NCI-H2227 treated with DMSO at 0.1 percent for 48 hours (cell line): ENCODE results near the gene PI4K2A.
"Not testable (repeated sequence)": the region's sequence is repeated elsewhere in the genome, so short reads cannot be mapped to it uniquely, and the experiment has no call there.

Experiments
- DNase-seq: peaks from one replicate; lab custom pipeline; 2025; lab: John Stamatoyannopoulos, UW

The PI4K2A gene

DNA sequence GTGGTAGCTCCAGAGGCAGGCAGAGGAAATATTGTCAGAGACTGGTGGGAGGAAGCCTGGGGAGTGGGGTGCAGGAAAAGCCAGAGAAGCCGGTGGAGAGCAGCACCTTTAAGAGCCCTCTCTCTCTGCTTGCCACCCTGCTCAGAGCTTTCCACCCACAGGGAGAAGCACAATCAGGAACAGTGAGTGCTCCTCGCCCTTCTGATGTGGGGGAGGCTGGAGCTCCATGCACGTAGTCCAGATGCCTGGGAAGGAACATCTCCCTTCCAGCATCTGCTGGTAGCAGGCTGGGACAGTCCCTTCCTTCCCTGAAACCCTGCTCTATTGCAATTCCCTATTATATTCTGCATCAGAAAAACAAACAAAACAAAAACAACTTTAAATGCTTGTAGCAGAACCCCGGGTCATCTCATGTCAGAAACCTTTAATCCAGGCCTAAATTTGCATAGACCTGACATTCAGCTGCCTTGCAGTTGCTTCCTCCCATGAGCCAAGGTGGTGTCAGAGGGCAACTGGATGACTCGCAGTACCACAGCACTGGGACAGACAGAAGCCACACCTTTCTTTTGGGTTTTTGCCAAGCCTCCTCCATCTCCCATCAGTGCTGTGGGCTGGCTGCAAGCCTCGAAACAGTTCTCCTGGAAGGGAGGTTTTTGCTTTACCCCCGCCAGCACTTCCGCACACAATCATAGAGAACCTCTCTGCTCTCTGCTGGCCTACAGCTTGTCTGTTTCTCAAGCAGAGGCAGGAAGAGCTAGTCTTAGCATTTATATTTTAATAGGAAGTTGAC is 33.5 kb downstream of the PI4K2A start:
- no peak for DNase-seq

DNA sequence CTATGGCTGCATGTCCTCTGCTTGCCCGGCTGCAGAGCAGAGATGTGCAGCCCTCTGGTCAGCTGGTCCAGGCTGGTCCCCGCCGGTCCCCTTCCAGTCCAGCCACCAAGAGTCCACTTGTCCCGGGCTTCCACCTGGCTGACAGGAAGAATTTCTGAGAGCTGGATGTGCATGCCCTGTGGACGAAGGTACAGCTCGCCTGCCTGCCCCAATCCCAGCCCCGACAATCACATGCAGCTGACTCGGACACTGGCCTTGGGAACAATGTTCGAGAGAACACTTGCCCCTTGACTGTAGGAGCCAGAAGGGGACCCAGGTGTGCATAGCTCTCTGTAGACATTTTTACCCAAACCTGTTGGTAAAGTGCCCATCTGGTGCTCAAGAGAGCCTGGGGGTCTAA is 34.8 kb downstream of the PI4K2A start:
- DNase-seq, result no peak

- DNase-seq, result peak; percentile 47
Measured at GRCh38 chr10:97676770-97677581, 36.5 kb downstream of the PI4K2A start.

DNA sequence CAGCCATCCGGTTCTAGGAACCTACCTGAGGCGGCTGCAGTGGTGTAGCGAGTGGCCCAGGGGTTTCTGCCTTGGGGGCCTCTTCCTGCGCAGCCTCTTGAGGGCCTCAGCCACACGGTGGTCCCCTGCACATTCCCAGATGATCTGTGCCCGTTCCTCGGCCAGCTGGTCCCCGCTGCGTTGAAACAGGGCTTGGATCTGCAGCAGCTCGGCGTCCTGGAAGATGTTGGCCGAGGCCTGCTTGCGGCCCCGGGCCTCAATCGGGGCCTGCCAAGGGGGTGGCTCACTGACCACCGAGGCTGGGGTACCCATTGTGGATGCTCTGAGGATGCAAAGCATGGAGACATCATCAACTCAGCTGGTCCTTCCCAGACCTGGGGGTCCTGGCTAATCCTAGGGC is 39.1 kb downstream of the PI4K2A start:
- DNase-seq, result no peak

- no peak for DNase-seq
Measured at GRCh38 chr10:97682042-97682441, 41.6 kb downstream of the PI4K2A start.

DNA sequence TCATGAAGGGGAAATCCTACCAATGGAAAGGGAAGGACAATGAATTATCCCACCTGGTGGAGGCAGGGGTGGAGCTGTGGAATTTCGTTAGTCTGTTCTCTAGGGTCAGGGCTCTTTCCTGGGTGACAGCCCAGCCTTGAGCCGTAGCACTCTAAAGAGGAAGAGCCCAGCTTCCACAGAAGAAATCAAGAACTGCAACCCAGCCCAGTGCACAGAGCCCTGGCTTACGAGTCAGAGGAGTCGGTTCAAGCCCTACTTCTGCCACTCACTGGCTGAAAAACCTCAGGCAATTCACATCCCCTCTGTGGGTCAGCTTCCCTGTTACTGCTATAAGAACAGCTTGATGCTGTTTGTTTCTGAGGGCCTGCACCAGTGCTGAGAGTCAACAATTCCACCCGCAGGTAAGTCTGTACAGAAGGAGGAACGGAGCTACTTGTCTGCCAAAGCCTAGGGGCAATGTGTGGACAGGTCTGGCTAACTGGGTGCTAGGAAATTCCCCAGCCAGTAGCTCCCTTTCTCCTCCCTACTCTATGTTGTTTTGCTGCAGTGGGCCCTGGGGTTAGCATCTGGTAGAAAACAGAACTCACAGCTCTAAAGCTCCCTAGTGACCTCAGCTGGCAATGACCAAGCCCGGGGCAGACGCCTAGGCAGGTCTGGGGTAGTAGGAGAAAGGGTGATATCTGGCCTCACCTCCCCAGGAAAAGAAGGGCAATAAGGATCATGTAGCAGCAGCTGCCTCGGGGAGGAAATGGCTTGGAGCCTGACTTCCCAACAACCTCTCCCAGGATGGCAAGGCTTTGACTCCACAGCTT is 43.3 kb downstream of the PI4K2A start:
- no peak for DNase-seq

- DNase-seq, result not testable (repeated sequence)
Measured at GRCh38 chr10:97684368-97684713, 43.9 kb downstream of the PI4K2A start.

DNA sequence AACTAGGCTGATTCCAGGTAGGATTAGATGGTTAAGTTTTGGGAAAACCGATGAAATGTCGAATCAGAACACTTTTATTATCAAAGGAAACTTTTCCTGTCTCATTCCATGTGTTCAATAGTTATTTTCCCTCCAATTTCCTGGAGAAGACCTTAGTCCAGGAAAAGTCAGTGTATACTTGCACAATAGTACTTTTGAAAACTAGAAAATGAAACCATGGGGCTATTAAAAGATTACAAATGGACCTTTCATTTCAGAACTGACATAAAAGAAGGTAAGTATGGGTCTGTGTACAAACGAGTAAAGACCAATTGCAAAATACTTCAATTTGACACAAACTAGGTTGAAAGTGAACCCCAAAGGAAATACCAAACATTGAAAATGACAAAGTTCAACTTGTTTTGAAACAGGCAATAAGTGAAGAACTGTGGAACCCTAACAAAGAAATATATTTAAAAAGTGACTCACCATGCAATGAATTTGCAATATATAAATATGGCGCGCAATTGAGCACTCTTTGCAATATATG is 44.5 kb downstream of the PI4K2A start:
- no peak for DNase-seq

DNA sequence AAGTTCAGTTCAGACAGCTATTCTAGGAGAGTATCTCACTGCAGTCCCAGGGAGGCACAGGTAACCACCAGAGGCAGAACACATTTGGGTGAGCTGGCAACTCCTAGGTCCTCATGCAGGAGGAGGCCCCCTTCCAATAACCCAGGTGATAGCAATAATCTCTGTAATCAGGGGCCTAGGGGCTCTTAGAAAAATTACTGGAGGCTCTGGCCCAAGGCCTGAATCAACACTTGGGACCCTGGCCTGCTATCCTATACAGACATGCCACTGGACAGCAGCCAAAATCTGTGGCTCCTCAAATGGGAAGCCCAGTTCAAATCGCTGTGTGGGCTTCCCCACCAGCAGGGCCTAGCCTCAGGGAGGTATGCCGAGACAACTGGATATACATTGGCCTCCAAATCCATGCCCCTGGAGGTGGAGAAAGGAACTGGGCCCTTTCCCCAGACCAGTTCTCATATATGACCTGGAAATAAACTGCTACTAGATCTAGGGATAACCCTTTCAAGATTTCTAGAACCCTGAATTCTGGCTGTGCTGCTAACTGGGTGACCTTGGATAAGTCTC is 45.0 kb downstream of the PI4K2A start:
- DNase-seq, result no peak

DNA sequence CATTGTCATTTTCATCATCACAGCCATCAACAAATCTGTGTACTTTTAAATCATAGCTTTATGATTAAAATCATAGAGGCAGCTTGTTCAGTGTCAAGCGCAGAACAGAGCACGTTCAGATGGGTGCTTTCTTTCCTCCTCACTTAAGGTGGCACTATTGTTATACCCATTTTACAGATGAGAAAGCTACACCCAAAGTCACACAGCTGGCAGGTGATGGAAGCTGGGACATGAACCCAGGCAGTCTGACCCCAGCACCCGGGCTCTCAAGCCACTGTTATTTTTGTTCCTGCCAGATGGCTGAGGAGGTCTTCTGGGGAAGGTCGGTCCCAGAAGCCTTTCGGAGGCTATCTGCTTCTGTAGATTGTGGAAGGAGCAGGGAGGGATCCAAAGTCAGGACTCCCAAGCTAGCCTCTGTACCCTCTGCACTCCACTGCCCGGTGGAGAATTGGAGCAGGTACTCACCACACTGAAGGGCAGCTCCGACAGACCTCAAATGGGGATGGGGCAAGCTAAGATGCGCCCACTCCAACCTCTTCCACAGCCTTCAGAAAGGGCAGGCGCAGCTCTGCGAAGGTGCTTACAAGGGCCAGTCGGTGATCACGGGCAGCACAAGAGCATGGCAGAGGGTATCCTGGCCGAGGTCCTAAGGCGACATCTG is 46.0 kb downstream of the PI4K2A start:
- DNase-seq, result no peak

- peak; percentile 90 for DNase-seq
Measured at GRCh38 chr10:97686962-97687784, 46.7 kb downstream of the PI4K2A start, which contains the start of gene AVPI1. TSS of gene AVPI1 (minus strand) at chr10:97687241. CDS start at chr10:97679905, 7,336 bp downstream.

GRCh38 chr10:97687785-97688781 is 47.6 kb downstream of the PI4K2A start:
- no peak for DNase-seq

GRCh38 chr10:97689559-97690020 is 49.1 kb downstream of the PI4K2A start:
- no peak for DNase-seq

DNA sequence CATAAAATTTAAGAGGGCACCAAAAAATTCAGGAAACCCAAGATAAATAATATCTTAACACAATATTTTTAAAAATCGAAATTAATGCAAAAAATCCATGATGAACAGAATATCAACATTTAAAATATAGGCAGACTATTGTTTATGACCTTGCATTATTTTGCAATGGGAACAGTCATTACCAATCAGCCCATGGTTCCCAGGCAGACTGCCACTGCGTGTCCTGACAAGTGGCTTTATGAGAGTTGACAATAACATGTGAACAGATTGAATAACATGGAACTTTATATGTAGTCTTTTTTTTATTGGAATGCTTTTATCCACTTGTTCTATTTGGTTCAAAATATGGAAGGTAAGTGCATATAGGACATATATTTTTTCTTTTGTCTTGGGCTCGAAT is 49.7 kb downstream of the PI4K2A start:
- DNase-seq, result no peak

DNA sequence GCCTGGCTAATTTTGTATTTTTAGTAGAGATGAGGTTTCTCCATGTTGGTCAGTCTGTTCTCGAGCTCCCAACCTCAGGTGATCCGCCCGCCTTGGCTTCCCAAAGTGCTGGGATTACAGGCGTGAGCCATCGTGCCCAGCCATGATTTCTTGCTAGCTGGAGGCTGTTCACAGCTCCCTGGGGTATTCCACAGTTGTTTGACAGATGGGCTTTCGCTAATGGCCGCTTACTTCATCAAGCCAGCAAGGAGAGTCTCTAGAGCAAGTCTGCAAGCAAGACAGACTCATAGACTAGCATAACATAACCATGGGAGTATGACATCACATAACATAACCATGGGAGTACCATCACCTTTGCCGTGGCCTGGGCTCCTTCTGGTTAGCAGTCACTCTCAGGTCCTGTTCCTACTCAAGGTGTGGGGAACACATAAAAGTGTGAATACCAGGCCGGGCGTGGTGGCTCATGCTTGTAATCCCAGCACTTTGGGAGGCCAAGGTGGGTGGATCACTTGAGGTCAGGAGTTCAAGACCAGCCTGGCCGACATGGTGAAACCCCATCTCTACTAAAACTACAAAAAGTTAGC is 57.7 kb downstream of the PI4K2A start:
- DNase-seq, result not testable (repeated sequence)

- peak; percentile 58 for DNase-seq
Measured at GRCh38 chr10:97701438-97702069, 61.1 kb downstream of the PI4K2A start.

DNA sequence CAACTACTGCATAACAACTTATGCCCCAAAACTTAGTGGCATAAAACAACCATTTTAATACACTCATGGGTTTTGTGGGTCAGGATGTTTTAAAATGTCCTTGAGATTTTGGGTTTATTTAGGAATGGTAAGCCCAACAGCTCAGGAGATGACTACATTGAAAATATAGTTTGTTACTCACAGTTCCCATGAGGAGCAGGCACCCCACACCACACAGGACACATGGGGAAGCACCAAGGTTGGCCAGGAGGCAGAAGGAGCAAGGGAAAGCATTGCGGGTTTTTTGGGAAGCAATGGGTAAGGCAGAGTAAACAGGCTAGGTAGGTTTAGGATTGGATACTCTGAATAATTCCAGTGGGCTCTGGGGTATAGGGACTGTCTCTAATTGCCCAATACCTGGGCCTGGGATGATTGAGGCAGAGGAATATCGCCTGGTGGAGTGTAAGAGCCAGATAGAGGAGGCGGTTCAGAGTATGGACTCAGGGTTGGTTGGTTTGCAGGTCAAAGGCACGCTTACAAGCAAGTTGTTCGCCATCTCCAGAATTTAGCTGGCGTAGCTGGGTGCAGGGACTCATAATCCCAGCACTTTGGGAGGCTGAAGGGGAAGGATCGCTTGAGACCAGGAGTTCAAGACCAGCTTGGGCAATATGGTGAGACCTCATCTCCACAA is 63.1 kb downstream of the PI4K2A start:
- no peak for DNase-seq

DNA sequence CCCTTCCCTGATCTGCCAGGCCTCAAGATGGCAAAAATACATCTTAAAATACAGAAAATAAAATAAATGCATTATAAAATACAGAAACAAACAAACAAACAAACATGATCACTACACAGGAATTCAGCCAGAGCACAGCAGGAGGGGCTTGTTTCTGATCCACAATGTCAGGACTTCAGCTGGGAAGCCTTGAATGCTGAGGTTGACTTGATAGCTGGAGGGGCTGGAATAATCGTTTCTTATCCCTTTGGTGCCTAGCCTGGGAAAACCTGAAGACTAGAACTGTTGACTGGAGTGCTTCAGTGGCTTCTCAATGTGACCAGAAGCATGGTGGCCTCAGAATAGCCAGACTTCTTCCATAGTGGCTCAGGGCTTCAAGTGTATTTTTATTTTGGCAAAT is 63.9 kb downstream of the PI4K2A start:
- DNase-seq, result no peak
